ENCODE measurements around the gene HMOX1. TPM values are rescaled to one million over a fixed set of nuclear protein-coding genes. Genes with fewer than 3 reads are reported as not detected.

Gene HMOX1, protein sequence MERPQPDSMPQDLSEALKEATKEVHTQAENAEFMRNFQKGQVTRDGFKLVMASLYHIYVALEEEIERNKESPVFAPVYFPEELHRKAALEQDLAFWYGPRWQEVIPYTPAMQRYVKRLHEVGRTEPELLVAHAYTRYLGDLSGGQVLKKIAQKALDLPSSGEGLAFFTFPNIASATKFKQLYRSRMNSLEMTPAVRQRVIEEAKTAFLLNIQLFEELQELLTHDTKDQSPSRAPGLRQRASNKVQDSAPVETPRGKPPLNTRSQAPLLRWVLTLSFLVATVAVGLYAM
- total RNA-seq (10 to 100 TPM; 29.1 to 53.6 TPM), polyA plus RNA-seq (10 to 100 TPM in 1 of 2 donors, 1 to 10 TPM in 1; 9.6 to 34.6 TPM)
- long read RNA-seq, donor 1, transcript HMOX1-201 (5 exons, 1,822 nt) = major isoform, 31 of 43 reads
- long read RNA-seq, donor 1, partial matches to known transcripts = 12 of 43 reads
- long read RNA-seq, donor 1, other reads (novel, unspliced or antisense) = 0 of 43 reads
- long read RNA-seq, donor 2, partial matches to known transcripts = 3 of 4 reads
- long read RNA-seq, donor 2, other reads (novel, unspliced or antisense) = 0 of 4 reads

DNA sequence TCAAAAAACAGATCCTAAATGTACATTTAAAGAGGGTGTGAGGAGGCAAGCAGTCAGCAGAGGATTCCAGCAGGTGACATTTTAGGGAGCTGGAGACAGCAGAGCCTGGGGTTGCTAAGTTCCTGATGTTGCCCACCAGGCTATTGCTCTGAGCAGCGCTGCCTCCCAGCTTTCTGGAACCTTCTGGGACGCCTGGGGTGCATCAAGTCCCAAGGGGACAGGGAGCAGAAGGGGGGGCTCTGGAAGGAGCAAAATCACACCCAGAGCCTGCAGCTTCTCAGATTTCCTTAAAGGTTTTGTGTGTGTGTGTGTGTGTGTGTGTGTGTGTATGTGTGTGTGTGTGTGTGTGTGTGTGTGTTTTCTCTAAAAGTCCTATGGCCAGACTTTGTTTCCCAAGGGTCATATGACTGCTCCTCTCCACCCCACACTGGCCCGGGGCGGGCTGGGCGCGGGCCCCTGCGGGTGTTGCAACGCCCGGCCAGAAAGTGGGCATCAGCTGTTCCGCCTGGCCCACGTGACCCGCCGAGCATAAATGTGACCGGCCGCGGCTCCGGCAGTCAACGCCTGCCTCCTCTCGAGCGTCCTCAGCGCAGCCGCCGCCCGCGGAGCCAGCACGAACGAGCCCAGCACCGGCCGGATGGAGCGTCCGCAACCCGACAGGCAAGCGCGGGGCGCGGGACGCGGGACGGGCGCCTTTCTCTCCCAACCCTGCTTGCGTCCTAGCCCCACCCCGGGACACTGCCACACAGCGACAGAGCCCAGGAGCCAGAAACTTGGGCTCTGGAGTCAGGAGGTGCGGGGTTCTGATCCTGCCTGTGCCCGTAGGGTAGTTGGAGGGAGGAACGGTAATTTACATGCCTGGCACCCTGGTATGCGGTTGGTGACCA is at the start of gene HMOX1:
HMOX1 (plus strand) TSS at position 560 of the 887 bp plus-strand sequence; CDS start at position 638, 78 bp downstream.
- intact Hi-C loops (cut with DNase I) = no loop called here
- H3K9me3 ChIP-seq (ENCODE audit: control insufficient read depth, low read length) = no peaks in the 10 kb centered on the region
- H3K27me3 ChIP-seq (ENCODE audit: control insufficient read depth in 1 of 2, insufficient read depth in 2 of 2, low read length in 1 of 2) = no peaks in the 10 kb centered on the region
- no peaks in the 10 kb centered on the region for H3K4me1 ChIP-seq (ENCODE audit: control insufficient read depth in 1 of 2, insufficient read depth in 2 of 2, low read length in 2 of 2)
- DNase-seq = peak; percentile 98
- 1% methylated on average over 46 to 47 of the region's 47 CpGs for WGBS, 2 donors
- ATAC-seq (ENCODE audit: low FRiP score) = peak; percentile 94
- peak within 1 kb of the TSS in 1 of 2 donors; percentile 49 for H3K27ac ChIP-seq (ENCODE audit: low read depth in 1 of 2, low read length in 2 of 2)
- H3K36me3 ChIP-seq (ENCODE audit: control insufficient read depth in 1 of 2, insufficient read depth in 2 of 2, low read length in 1 of 2) = no peaks in the 10 kb centered on the region
- peak within 1 kb of the TSS; percentile 13 to 30 for H3K4me3 ChIP-seq (ENCODE audit: low read length in 2 of 2)

DNA sequence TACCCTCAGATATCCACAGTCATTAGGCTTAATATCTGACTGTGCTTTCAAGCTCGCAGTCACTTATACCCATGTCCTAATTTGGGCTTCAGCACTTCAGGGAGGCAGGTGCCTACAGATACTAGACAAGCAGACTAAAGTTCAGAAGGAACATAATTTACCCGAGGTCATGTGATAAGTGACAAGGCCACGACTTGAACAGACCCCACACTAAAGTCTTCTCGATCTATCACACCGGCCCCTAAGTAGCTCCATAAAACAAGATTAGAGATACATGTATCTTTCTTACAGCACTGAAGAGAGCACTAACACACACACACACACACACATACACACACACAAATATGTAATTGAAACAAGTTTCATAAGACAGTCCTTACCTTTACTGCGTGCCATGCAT is 48.6 kb upstream of the HMOX1 start:
- no peak for DNase-seq
- Histone ChIP-seq H3K4me3 (ENCODE audit: low read length in 2 of 2) (no peak overlapping the region), H3K27ac (ENCODE audit: low read depth in 1 of 2, low read length in 2 of 2) (no peak overlapping the region), H3K9me3 (ENCODE audit: control insufficient read depth, low read length) (no peaks in the 10 kb centered on the region), H3K27me3 (ENCODE audit: control insufficient read depth in 1 of 2, insufficient read depth in 2 of 2, low read length in 1 of 2) (no peaks in the 10 kb centered on the region), H3K4me1 (ENCODE audit: control insufficient read depth in 1 of 2, insufficient read depth in 2 of 2, low read length in 2 of 2) (no peaks in the 10 kb centered on the region), H3K36me3 (ENCODE audit: control insufficient read depth in 1 of 2, insufficient read depth in 2 of 2, low read length in 1 of 2) (peaks cover 0 to 25% of the 10 kb centered on the region in 2 donors)
- intact Hi-C loops (cut with DNase I) = no loop called here
- 83% methylated on average over 6 of the region's 6 CpGs for whole genome bisulfite sequencing, 2 donors
- no peak for ATAC-seq (ENCODE audit: low FRiP score)

GRCh38 chr22:35333220-35333619 is 47.7 kb upstream of the HMOX1 start:
- H3K27ac ChIP-seq (ENCODE audit: low read depth in 1 of 2, low read length in 2 of 2) = no peak overlapping the region
- no peaks in the 10 kb centered on the region for H3K27me3 ChIP-seq (ENCODE audit: control insufficient read depth in 1 of 2, insufficient read depth in 2 of 2, low read length in 1 of 2)
- H3K4me1 ChIP-seq (ENCODE audit: control insufficient read depth in 1 of 2, insufficient read depth in 2 of 2, low read length in 2 of 2) = no peaks in the 10 kb centered on the region
- intact Hi-C loops (cut with DNase I) = no loop called here
- peaks cover 0 to 21% of the 10 kb centered on the region in 2 donors for H3K36me3 ChIP-seq (ENCODE audit: control insufficient read depth in 1 of 2, insufficient read depth in 2 of 2, low read length in 1 of 2)
- ATAC-seq (ENCODE audit: low FRiP score) = no peak
- DNase-seq = no peak
- no peaks in the 10 kb centered on the region for H3K9me3 ChIP-seq (ENCODE audit: control insufficient read depth, low read length)
- H3K4me3 ChIP-seq (ENCODE audit: low read length in 2 of 2) = no peak overlapping the region
- WGBS, 2 donors = 94 to 96% methylated on average over 7 of the region's 7 CpGs

DNA sequence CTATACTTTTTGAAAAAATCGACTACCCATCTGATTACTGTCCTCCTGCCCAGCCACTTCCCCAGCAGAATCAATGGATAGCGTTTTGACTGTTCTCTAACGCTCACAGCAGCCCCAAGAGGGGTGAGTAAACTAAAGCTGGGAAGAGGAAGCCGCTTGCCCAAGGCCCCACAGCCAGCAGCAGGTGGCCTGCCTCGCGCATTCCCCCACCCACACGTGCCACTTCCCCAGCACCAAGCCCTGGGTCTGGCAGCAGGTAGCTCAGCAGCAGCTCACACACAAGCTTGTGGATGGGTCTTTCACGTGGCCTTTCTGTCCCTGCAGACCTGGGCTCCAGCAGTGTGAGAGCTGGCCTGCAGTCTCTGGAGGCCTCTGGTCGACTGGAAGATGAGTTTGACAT is 46.9 kb upstream of the HMOX1 start:
- intact Hi-C loops (cut with DNase I) = no loop called here
- no peak overlapping the region for H3K4me3 ChIP-seq (ENCODE audit: low read length in 2 of 2)
- DNase-seq = no peak
- no peaks in the 10 kb centered on the region for H3K9me3 ChIP-seq (ENCODE audit: control insufficient read depth, low read length)
- no peaks in the 10 kb centered on the region for H3K4me1 ChIP-seq (ENCODE audit: control insufficient read depth in 1 of 2, insufficient read depth in 2 of 2, low read length in 2 of 2)
- H3K27me3 ChIP-seq (ENCODE audit: control insufficient read depth in 1 of 2, insufficient read depth in 2 of 2, low read length in 1 of 2) = no peaks in the 10 kb centered on the region
- peaks cover 0 to 21% of the 10 kb centered on the region in 2 donors for H3K36me3 ChIP-seq (ENCODE audit: control insufficient read depth in 1 of 2, insufficient read depth in 2 of 2, low read length in 1 of 2)
- WGBS, 2 donors = 77 to 82% methylated on average over 9 of the region's 9 CpGs
- ATAC-seq (ENCODE audit: low FRiP score) = no peak
- no peak overlapping the region for H3K27ac ChIP-seq (ENCODE audit: low read depth in 1 of 2, low read length in 2 of 2)

DNA sequence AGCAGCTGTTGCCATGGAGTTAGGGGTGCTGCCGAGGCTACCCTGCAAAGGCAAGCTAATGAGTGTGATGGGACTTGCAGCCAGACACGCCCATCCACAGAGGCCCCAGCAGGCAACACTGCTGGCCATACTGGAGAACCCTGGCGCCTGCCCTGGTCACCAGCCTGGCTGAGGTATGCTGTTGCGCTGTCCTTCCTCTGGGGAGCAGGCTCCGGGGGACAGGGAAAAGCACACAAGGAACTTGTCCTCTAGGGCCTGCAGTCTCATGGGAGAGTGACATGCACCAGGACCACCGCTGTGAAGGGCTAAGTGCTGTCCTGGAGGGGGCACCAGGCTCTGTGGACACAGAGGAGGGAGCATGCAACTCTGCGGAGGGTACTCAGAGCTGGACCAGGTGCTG is 45.4 kb upstream of the HMOX1 start:
- Histone ChIP-seq H3K9me3 (ENCODE audit: control insufficient read depth, low read length) (no peaks in the 10 kb centered on the region), H3K27me3 (ENCODE audit: control insufficient read depth in 1 of 2, insufficient read depth in 2 of 2, low read length in 1 of 2) (no peaks in the 10 kb centered on the region), H3K4me1 (ENCODE audit: control insufficient read depth in 1 of 2, insufficient read depth in 2 of 2, low read length in 2 of 2) (no peaks in the 10 kb centered on the region), H3K27ac (ENCODE audit: low read depth in 1 of 2, low read length in 2 of 2) (no peak overlapping the region), H3K36me3 (ENCODE audit: control insufficient read depth in 1 of 2, insufficient read depth in 2 of 2, low read length in 1 of 2) (peaks cover 0 to 19% of the 10 kb centered on the region in 2 donors), H3K4me3 (ENCODE audit: low read length in 2 of 2) (no peak overlapping the region)
- DNase-seq (no peak), ATAC-seq (ENCODE audit: low FRiP score) (no peak)
- 86 to 87% methylated on average over 7 of the region's 7 CpGs for WGBS, 2 donors
- intact Hi-C loops (cut with DNase I) = no loop called here

DNA sequence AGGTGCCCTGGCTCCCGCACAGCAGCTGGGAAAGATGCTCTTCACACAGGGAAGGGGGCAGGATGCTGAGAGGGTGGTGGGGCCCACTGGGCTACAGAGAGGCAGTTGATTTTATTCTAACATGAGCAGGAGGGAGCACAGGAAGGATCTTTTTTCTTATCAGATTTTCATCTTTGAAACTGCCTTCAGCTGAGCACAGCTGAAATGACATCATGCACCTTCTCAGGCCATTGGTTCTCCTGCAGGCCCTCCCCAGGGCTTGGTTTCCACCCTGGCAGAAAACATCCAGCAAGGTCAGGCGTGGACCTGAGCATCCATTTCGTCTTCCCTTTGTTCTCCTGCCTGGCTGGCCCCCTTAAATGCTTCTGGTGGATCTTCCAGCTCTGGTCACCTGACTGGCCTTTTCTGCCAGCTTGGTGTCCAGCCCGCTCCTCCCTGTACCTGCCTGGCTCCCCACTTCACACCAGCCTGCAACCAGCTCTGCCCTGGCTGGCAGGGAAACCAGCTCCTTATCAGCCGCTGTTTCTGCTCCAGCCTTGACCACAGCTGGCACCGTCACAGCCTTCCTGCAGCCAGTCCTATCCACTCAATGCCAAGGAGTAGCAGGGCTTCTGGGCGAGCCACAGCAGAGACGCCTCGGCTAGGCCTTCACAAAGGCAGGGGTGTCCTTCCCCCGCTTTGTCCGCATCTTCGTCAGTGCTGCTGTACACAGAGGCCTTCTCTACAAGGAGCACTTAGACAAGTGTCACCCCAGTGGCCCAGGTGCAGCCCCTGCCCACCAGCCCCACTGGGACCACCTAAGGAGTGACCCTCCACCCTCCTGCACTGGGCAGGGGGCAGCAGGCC is 44.7 kb upstream of the HMOX1 start:
- Histone ChIP-seq H3K4me3 (ENCODE audit: low read length in 2 of 2) (no peak overlapping the region), H3K27me3 (ENCODE audit: control insufficient read depth in 1 of 2, insufficient read depth in 2 of 2, low read length in 1 of 2) (no peaks in the 10 kb centered on the region), H3K9me3 (ENCODE audit: control insufficient read depth, low read length) (no peaks in the 10 kb centered on the region), H3K36me3 (ENCODE audit: control insufficient read depth in 1 of 2, insufficient read depth in 2 of 2, low read length in 1 of 2) (peaks cover 0 to 20% of the 10 kb centered on the region in 2 donors), H3K27ac (ENCODE audit: low read depth in 1 of 2, low read length in 2 of 2) (no peak overlapping the region), H3K4me1 (ENCODE audit: control insufficient read depth in 1 of 2, insufficient read depth in 2 of 2, low read length in 2 of 2) (no peaks in the 10 kb centered on the region)
- WGBS, 2 donors = 54 to 57% methylated on average over 12 of the region's 12 CpGs
- intact Hi-C loops (cut with DNase I) = no loop called here
- DNase-seq (no peak), ATAC-seq (ENCODE audit: low FRiP score) (no peak)

DNA sequence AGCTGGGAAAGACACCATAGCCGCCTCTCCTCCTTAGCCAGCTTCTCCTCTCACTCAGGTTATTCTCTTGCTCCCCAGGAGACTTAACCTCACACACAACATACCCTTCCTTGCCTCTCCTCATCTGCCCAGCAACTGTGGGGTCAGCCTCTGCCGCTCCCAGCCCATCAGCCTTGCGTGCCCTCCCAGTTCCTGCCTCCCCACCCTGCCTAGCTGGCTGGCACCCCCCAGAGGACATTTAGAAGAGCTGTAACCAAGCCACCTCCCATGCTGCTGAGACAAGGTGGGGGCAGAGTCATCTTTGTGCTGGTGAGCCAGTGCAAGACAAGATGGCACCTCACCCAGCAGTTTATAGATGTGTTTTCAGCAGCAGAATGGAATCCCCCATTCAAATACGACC is 43.0 kb upstream of the HMOX1 start:
- Histone ChIP-seq H3K4me1 (ENCODE audit: control insufficient read depth in 1 of 2, insufficient read depth in 2 of 2, low read length in 2 of 2) (no peaks in the 10 kb centered on the region), H3K36me3 (ENCODE audit: control insufficient read depth in 1 of 2, insufficient read depth in 2 of 2, low read length in 1 of 2) (peaks cover 0 to 18% of the 10 kb centered on the region in 2 donors), H3K27ac (ENCODE audit: low read depth in 1 of 2, low read length in 2 of 2) (no peak overlapping the region), H3K9me3 (ENCODE audit: control insufficient read depth, low read length) (no peaks in the 10 kb centered on the region), H3K4me3 (ENCODE audit: low read length in 2 of 2) (no peak overlapping the region), H3K27me3 (ENCODE audit: control insufficient read depth in 1 of 2, insufficient read depth in 2 of 2, low read length in 1 of 2) (no peaks in the 10 kb centered on the region)
- WGBS, 2 donors = 86 to 93% methylated on average over 4 of the region's 4 CpGs
- ATAC-seq (ENCODE audit: low FRiP score) = no peak
- intact Hi-C loops (cut with DNase I) = no loop called here
- DNase-seq = no peak

Measured in aorta (tissue), 5 donors.